PC-9 (cell line): ENCODE measurements around the gene DYNC2LI1. TPM values are rescaled to one million over a fixed set of nuclear protein-coding genes. Genes with fewer than 3 reads are reported as not detected.

ENCODE experiments used
- BruUV-seq: library from RNA; stranded (reverse); fragments of 400-500 nt; replicated peaks from 2 replicates; lab custom pipeline; 2021; lab: Mats Ljungman, UMichigan
- CTCF ChIA-PET: fragments of 300-600 bp; sonication (Branson Sonifier 250); formaldehyde crosslinking; loops from one replicate; lab custom pipeline; 2022; ENCODE audit warnings: antibody characterized with exemption; lab: Charles Lee
- POLR2A ChIA-PET: fragments of 300-600 bp; sonication (Branson Sonifier 250); formaldehyde crosslinking; loops from one replicate; lab custom pipeline; 2022; ENCODE audit warnings: antibody characterized with exemption; ENCODE audit not compliant: unreplicated experiment; lab: Charles Lee
- DNase-seq, 2 experiments: peaks; one replicate each; pipeline versions ENCODE4 v3.0.0 to v3.0.0-alpha.2; 2015 to 2022; ENCODE audit warnings: mixed read lengths in 1 of 2
- H2AFZ ChIP-seq: fragments of 200-600 bp; sonication (generic); 2 replicates; pipeline ENCODE4 v1.8.1; 2017; ENCODE audit warnings: antibody characterized with exemption
- H3F3A ChIP-seq: fragments of 200-600 bp; sonication (generic); 2 replicates; pipeline ENCODE4 v1.8.1; 2017; ENCODE audit warnings: antibody characterized with exemption, mild to moderate bottlenecking, low read depth; ENCODE audit not compliant: insufficient read depth
- H3K27ac ChIP-seq: fragments of 200-600 bp; sonication (generic); 2 replicates; pipeline ENCODE4 v1.6.1; 2016; ENCODE audit warnings: mixed run types
- H3K27me3 ChIP-seq: fragments of 200-600 bp; sonication (generic); 2 replicates; pipeline ENCODE4 v1.6.1; 2016; ENCODE audit warnings: low read depth, mixed run types; ENCODE audit not compliant: insufficient read depth
- H3K36me3 ChIP-seq: fragments of 200-600 bp; sonication (generic); 2 replicates; pipeline ENCODE4 v1.6.1; 2016; ENCODE audit warnings: low read depth, mixed run types
- H3K4me1 ChIP-seq: fragments of 200-600 bp; sonication (generic); replicated peaks from 2 replicates; pipeline ENCODE4 v1.6.1; 2016; ENCODE audit warnings: mixed run types; ENCODE audit not compliant: insufficient read depth
- H3K4me2 ChIP-seq: fragments of 200-600 bp; sonication (generic); 2 replicates; pipeline ENCODE4 v1.6.1; 2017; ENCODE audit warnings: mixed run types
- H3K4me3 ChIP-seq: fragments of 200-600 bp; sonication (generic); 2 replicates; pipeline ENCODE4 v1.6.1; 2016; ENCODE audit warnings: mixed run types
- H3K79me2 ChIP-seq: fragments of 200-600 bp; sonication (generic); 2 replicates; pipeline ENCODE4 v1.6.1; 2017; ENCODE audit warnings: low read depth, mixed run types
- H3K9me2 ChIP-seq: fragments of 200-600 bp; sonication (generic); 2 replicates; pipeline ENCODE4 v1.8.1; 2017; ENCODE audit warnings: mild to moderate bottlenecking; ENCODE audit not compliant: insufficient read depth
- H3K9me3 ChIP-seq: fragments of 200-600 bp; sonication (generic); 2 replicates; pipeline ENCODE4 v1.8.1; 2016; ENCODE audit warnings: low read depth; ENCODE audit not compliant: insufficient read depth
- H4K20me1 ChIP-seq: fragments of 200-600 bp; sonication (generic); 2 replicates; pipeline ENCODE4 v1.8.1; 2017; ENCODE audit not compliant: insufficient read depth
- EZH2 ChIP-seq: fragments of 200-600 bp; sonication (generic); IDR thresholded peaks from 2 replicates; pipeline ENCODE4 v1.8.0; 2017; ENCODE audit warnings: antibody characterized with exemption, low read depth
- intact Hi-C: fragments of 100-400 bp; cut with micrococcal nuclease; formaldehyde crosslinking; loops from one replicate; pipeline ENCODE4 v1.10.0; 2022; ENCODE audit not compliant: unreplicated experiment
- total RNA-seq: library from RNA; stranded (reverse); gene quantifications from 2 replicates; pipeline ENCODE4 v1.2.3, GENCODE V29; 2021
- TF ChIP-seq, protein P1 (sequence below): fragments of 200-600 bp; sonication (generic); conservative IDR thresholded peaks from 2 replicates; pipeline ENCODE4 v1.6.1; 2017; ENCODE audit warnings: mixed run types, antibody characterized with exemption, mild to moderate bottlenecking, moderate library complexity

DYNC2LI1 gene
- total RNA-seq, 1 experiment from 2014 or later, result 27.1 TPM

DNA sequence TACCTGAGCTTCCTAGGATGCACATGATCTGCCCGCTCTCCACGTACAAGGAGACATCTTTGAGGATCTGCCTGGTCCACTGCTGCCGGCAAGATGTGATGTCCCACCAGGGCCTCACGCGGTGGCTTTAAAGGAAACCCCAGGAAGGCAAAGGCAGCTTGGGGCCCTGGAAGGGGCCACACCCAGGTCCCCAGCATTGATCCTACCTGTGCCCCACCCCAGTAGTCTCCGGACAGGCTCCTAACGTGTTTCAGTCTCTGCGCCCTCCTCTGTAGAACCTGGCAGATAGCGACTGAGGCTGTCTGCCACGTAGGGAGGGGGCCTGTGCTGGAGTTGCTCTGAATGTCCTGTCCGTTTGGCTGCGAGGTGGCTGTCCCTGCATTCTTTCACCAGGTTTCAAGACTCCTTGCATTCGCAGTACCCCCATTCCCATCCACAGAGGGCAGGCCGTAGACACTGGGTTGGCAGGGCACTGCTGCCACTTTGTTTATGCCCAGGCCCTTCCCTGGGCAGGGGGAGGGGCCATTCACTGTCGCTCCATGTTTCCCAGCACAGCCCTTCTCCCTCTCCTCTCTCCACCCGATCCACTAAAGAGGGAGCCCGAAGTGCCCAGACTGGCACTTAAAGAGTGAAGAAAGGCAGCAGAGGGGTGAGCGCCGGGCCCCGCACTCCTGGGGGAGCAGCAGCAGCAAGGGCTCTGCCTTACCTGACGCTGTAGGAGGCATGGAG is 64.2 kb downstream of the DYNC2LI1 start:
- H3K36me3 ChIP-seq, result no peaks in the 10 kb centered on the region
- H3K4me3 ChIP-seq, result no peak overlapping the region
- BruUV-seq, result no TSS peak
- no peak overlapping the region for H3K27ac ChIP-seq
- no peak overlapping the region for H2AFZ ChIP-seq
- intact Hi-C loops, result no loop called here
- H3F3A ChIP-seq, result no peaks in the 10 kb centered on the region
- DNase-seq, result no peak
- CTCF ChIA-PET, result no interaction called here
- no peaks in the 10 kb centered on the region for H4K20me1 ChIP-seq
- H3K4me2 ChIP-seq, result no peak overlapping the region
- no peak for TF ChIP-seq EZH2
- TF ChIP-seq, protein P1, sequence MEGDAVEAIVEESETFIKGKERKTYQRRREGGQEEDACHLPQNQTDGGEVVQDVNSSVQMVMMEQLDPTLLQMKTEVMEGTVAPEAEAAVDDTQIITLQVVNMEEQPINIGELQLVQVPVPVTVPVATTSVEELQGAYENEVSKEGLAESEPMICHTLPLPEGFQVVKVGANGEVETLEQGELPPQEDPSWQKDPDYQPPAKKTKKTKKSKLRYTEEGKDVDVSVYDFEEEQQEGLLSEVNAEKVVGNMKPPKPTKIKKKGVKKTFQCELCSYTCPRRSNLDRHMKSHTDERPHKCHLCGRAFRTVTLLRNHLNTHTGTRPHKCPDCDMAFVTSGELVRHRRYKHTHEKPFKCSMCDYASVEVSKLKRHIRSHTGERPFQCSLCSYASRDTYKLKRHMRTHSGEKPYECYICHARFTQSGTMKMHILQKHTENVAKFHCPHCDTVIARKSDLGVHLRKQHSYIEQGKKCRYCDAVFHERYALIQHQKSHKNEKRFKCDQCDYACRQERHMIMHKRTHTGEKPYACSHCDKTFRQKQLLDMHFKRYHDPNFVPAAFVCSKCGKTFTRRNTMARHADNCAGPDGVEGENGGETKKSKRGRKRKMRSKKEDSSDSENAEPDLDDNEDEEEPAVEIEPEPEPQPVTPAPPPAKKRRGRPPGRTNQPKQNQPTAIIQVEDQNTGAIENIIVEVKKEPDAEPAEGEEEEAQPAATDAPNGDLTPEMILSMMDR, result no peak
- no peaks in the 10 kb centered on the region for H3K4me1 ChIP-seq
- no peaks in the 10 kb centered on the region for H3K9me3 ChIP-seq
- peaks cover 51% of the 10 kb centered on the region for H3K27me3 ChIP-seq
- POLR2A ChIA-PET, result no interaction called here
- no peaks in the 10 kb centered on the region for H3K9me2 ChIP-seq
- H3K79me2 ChIP-seq, result no peaks in the 10 kb centered on the region

DNA sequence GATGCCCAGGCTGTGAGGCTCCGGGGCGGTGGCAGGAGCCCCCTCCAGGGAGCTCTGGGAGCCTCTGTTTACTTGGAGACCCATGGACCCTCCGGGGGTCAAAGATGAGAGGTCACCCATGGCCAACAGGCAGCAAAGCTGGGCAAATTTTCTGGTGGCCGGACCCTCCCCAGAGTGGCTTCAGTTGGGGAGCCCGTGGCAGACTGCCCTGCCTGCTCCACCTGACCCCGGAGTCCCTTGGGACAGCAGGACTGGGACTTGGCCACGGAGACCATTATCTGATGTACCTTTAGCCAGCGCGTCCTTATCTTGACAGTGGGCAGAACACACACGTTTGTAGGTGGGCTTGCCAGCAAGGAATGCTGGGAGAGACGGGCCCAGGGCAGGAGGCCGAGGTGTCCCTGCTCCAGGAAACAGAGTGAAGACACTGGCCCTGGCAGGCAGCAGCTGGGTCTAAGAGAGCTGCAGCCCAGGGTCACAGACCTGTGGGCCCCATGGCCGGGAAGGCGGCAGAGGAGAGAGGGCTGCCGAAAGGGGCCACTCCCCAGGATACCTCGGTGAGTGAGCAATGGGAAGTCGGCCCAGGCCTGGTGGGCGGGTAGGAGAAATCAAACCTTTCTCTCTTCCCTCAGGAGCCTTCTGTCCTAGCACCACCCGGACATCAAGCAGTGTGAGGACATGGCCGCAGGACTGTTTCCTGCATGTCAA is 64.9 kb downstream of the DYNC2LI1 start, which contains the start of the genes ABCG5 and ABCG8:
Gene ABCG5, minus strand, starts transcription at position 280 of the 708 bp plus-strand sequence. Its CDS starts 160 bp downstream, at position 120.
Gene ABCG8, plus strand, starts transcription at position 412 of the 708 bp plus-strand sequence. Its CDS starts 83 bp downstream, at position 495.
- Histone ChIP-seq H3K4me2 (no peak within 1 kb of the TSS), H3K9me3 (no peaks in the 10 kb centered on the region), H3K27ac (no peak within 1 kb of the TSS), H3K27me3 (peaks cover 52% of the 10 kb centered on the region), H3K79me2 (no peaks in the 10 kb centered on the region), H4K20me1 (no peaks in the 10 kb centered on the region), H3K4me3 (no peak within 1 kb of the TSS), H3K4me1 (no peaks in the 10 kb centered on the region), H2AFZ (no peak within 1 kb of the TSS), H3K36me3 (no peaks in the 10 kb centered on the region), H3F3A (no peaks in the 10 kb centered on the region), H3K9me2 (no peaks in the 10 kb centered on the region)
- POLR2A ChIA-PET, result no interaction called here
- CTCF ChIA-PET, result no interaction called here
- TF ChIP-seq EZH2, result no peak
- TF ChIP-seq, protein P1, result no peak
- intact Hi-C loops, result no loop called here
- BruUV-seq, result no TSS peak
- DNase-seq, result no peak

DNA sequence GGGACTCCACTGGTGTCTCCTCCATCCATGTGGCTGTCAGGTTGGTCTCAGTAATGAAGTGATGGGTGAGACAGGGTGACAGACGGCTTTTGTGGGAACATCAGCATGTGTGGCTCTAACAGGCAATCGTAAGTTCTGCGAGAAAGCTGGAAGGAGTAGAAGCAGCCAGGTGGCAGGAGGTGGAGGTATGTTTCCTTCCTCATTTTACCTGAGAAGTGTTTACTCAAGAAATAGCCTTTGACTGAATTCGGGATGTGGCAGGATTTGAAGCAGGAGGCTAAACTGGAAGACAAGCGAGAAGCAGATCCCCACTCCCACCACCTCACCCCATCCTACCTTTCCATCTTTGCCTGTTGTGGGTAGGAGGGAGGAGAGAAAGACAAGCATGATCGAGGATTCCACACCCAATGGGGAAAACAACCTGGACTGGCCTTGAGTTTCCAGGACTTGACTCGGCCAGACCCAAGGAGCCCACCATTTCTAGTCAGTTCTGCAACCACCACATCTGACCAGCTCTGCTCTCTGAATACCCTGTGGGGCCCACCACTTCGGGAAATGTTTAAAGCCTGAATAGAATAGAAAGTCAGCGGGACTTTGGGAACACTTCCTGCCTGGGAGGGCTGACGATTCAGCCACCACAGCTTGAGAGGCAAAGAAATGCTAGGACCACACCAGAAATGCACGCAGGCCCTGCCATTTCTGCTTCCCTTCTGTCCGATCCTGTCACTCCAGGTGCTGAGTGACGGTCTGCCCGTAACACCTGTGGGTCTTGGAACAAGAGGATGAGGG is 66.1 kb downstream of the DYNC2LI1 start:
- POLR2A ChIA-PET, result interaction anchor here (0.6 kb wide), 1 partner anchor 1737 kb away, joined by 5 read pairs; no protein-coding TSS in a partner anchor
- H3F3A ChIP-seq, result no peaks in the 10 kb centered on the region
- H3K9me2 ChIP-seq, result no peaks in the 10 kb centered on the region
- H3K4me2 ChIP-seq, result no peak overlapping the region
- no TSS peak for BruUV-seq
- no peaks in the 10 kb centered on the region for H3K9me3 ChIP-seq
- H2AFZ ChIP-seq, result no peak overlapping the region
- no peak overlapping the region for H3K4me3 ChIP-seq
- no peaks in the 10 kb centered on the region for H3K4me1 ChIP-seq
- H3K27ac ChIP-seq, result no peak overlapping the region
- intact Hi-C loops, result no loop called here
- no peaks in the 10 kb centered on the region for H4K20me1 ChIP-seq
- TF ChIP-seq, protein P1, result no peak
- no peak for TF ChIP-seq EZH2
- no peaks in the 10 kb centered on the region for H3K36me3 ChIP-seq
- peaks cover 61% of the 10 kb centered on the region for H3K27me3 ChIP-seq
- DNase-seq, result no peak
- CTCF ChIA-PET, result no interaction called here
- H3K79me2 ChIP-seq, result no peaks in the 10 kb centered on the region
